SK-N-MC (cell line): ENCODE data around the gene RAB4B.
"Not testable (repeated sequence)": the region's sequence is repeated elsewhere in the genome, so short reads cannot be mapped to it uniquely, and the experiment has no call there.

Source experiments
- EZH2 ChIP-seq: fragments of 200-600 bp; sonication (generic); IDR thresholded peaks from one replicate; pipeline ENCODE4 v1.6.1; 2017; ENCODE audit warnings: antibody characterized with exemption
- FOXP2 ChIP-seq: optimal IDR thresholded peaks from 2 replicates; pipeline ENCODE3; 2011; ENCODE audit warnings: mild to moderate bottlenecking, moderate library complexity; ENCODE audit not compliant: insufficient read depth; ENCODE audit errors: extremely low read length, control extremely low read depth
- POLR2AphosphoS5 ChIP-seq: IDR thresholded peaks from 2 replicates; pipeline ENCODE4 v1.6.1; 2012; ENCODE audit warnings: mild to moderate bottlenecking, low read depth, low read length, borderline replicate concordance

DNA sequence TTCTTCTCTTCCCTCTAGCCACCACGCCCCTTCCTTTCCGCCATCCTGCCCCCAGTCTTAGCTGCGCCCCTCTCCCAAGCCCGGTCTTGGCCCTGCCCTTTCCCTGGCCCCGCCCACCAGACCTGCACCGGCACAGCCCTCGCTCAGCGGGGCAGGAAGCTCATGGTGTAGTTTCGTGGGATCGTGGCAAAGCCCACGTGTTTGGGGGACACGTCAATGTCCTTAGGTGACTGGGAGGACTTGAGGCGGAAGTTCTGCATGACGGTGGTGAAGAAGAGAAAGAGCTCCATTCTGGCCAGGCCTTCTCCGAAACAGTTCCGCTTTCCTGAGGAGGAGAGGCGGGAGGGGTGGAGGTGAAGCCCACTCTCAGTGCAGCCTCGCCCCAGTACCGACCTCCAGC lies 65.6 kb downstream of the RAB4B start:
- TF ChIP-seq POLR2AphosphoS5, FOXP2, EZH2: not testable (repeated sequence)
